H1 (cell line): ENCODE results near the gene AEBP1. TPM values are rescaled to one million over a fixed set of nuclear protein-coding genes. Genes with fewer than 3 reads are reported as not detected.

Source experiments
- CTCF ChIA-PET: fragments of 300-600 bp; sonication (Branson Sonifier 250); formaldehyde crosslinking; loops from one replicate; lab custom pipeline; 2021; ENCODE audit not compliant: partially characterized antibody; lab: Charles Lee
- POLR2A ChIA-PET: fragments of 300-600 bp; sonication (Branson Sonifier 250); formaldehyde crosslinking; loops from one replicate; lab custom pipeline; 2021; ENCODE audit warnings: inconsistent platforms; ENCODE audit not compliant: partially characterized antibody; lab: Charles Lee
- DNase-seq, 2 experiments: peaks; one replicate each; pipeline versions ENCODE4 v3.0.0 to v3.0.0-alpha.2; 2010 to 2022; ENCODE audit warnings: low spot score in 2 of 2, low read depth in 1 of 2, mixed read lengths in 1 of 2
- FAIRE-seq: peaks from 2 replicates; lab custom pipeline; 2011; peaks lifted over from hg19 to GRCh38; lab: Jason Lieb, UNC
- H2AFZ ChIP-seq: 2 replicates; pipeline ENCODE4 v1.8.1; 2012; ENCODE audit warnings: low read length, inconsistent platforms
- H2AK5ac ChIP-seq: 2 replicates; pipeline ENCODE4 v1.6.1; 2013; ENCODE audit warnings: low read depth, low read length
- H2BK120ac ChIP-seq: replicated peaks from 2 replicates; pipeline ENCODE3; 2013; ENCODE audit warnings: low read depth, low read length, inconsistent platforms
- H2BK12ac ChIP-seq: 2 replicates; pipeline ENCODE4 v1.6.1; 2013; ENCODE audit warnings: low read depth, low read length
- H2BK15ac ChIP-seq: 2 replicates; pipeline ENCODE4 v1.6.1; 2013; ENCODE audit warnings: low read length
- H2BK20ac ChIP-seq: 2 replicates; pipeline ENCODE4 v1.6.1; 2013; ENCODE audit warnings: low read length
- H2BK5ac ChIP-seq: 2 replicates; pipeline ENCODE4 v1.6.1; 2013; ENCODE audit warnings: low read depth, low read length
- H3K14ac ChIP-seq: 2 replicates; pipeline ENCODE4 v1.6.1; 2013; ENCODE audit warnings: inconsistent platforms; ENCODE audit not compliant: insufficient read length
- H3K18ac ChIP-seq: 2 replicates; pipeline ENCODE4 v1.6.1; 2013; ENCODE audit warnings: low read length; ENCODE audit errors: extremely low read depth
- H3K23ac ChIP-seq: 2 replicates; pipeline ENCODE4 v1.6.1; 2013; ENCODE audit warnings: inconsistent platforms; ENCODE audit not compliant: insufficient read length
- H3K23me2 ChIP-seq: 2 replicates; pipeline ENCODE4 v1.6.1; 2013; ENCODE audit warnings: low read depth, low read length
- H3K27ac ChIP-seq: 2 replicates; pipeline ENCODE4 v1.6.1; 2011; ENCODE audit warnings: low read depth, low read length, inconsistent platforms
- H3K27me3 ChIP-seq, 4 experiments: replicated peaks in 1 of 4; 1 replicate in 1 of 4; 2 replicates in 3 of 4; pipeline versions ENCODE4 v1.6.1 to v1.8.1; 2011 to 2013; ENCODE audit warnings: low read length in 3 of 4, mild to moderate bottlenecking in 3 of 4, inconsistent platforms in 2 of 4, mixed read lengths in 2 of 4, moderate library complexity in 1 of 4; ENCODE audit not compliant: control insufficient read depth in 3 of 4, insufficient read depth in 3 of 4; ENCODE audit errors: extremely low read depth in 1 of 4
- H3K36me3 ChIP-seq, 4 experiments: 2 replicates each; pipeline versions ENCODE4 v1.6.1 to v1.8.1; 2011 to 2013; ENCODE audit warnings: mild to moderate bottlenecking in 4 of 4, low read length in 3 of 4, moderate library complexity in 2 of 4, control low read depth in 1 of 4, inconsistent platforms in 1 of 4; ENCODE audit not compliant: insufficient read depth in 4 of 4, control insufficient read depth in 2 of 4
- H3K4ac ChIP-seq: replicated peaks from 2 replicates; pipeline ENCODE3; 2013; ENCODE audit warnings: low read length, low read depth, mixed read lengths, inconsistent platforms; ENCODE audit not compliant: insufficient read length
- H3K4me1 ChIP-seq, 4 experiments: replicated peaks in 1 of 4; 1 replicate in 1 of 4; 2 replicates in 3 of 4; pipeline versions ENCODE4 v1.6.1 to v1.8.1; 2011 to 2013; ENCODE audit warnings: low read length in 3 of 4, inconsistent platforms in 2 of 4, mixed read lengths in 1 of 4; ENCODE audit not compliant: insufficient read depth in 4 of 4, control insufficient read depth in 3 of 4
- H3K4me2 ChIP-seq, 2 experiments: 2 replicates each; pipeline versions ENCODE4 v1.6.1 to v1.8.1; 2011 to 2013; ENCODE audit warnings: low read depth in 2 of 2, low read length in 2 of 2, control low read depth in 1 of 2, inconsistent platforms in 1 of 2, mild to moderate bottlenecking in 1 of 2; ENCODE audit not compliant: insufficient read depth in 1 of 2
- H3K4me3 ChIP-seq, 4 experiments: fragments of 200-600, 300-600 bp in 1 of 4; sonication (generic), shearing (Covaris generic), sonication (Bioruptor Twin) in 1 of 4; 2 replicates each; pipeline versions ENCODE4 v1.5.1 to v1.8.1; 2011 to 2016; ENCODE audit warnings: low read length in 4 of 4, low read depth in 3 of 4, control low read depth in 2 of 4, inconsistent platforms in 2 of 4, mild to moderate bottlenecking in 2 of 4, mixed read lengths in 1 of 4, moderate library complexity in 1 of 4; ENCODE audit not compliant: insufficient read depth in 2 of 4; ENCODE audit errors: extremely low read depth in 1 of 4
- H3K56ac ChIP-seq: replicated peaks from 2 replicates; pipeline ENCODE3; 2013; ENCODE audit warnings: low read depth, mild to moderate bottlenecking, mixed read lengths, low read length, inconsistent platforms; ENCODE audit not compliant: insufficient read length
- H3K79me1 ChIP-seq: 2 replicates; pipeline ENCODE4 v1.6.1; 2013; ENCODE audit warnings: low read depth, low read length, control low read depth
- H3K79me2 ChIP-seq, 2 experiments: 2 replicates each; pipeline versions ENCODE4 v1.6.1 to v1.8.1; 2012 to 2013; ENCODE audit warnings: low read length in 2 of 2, mild to moderate bottlenecking in 2 of 2, inconsistent platforms in 1 of 2; ENCODE audit not compliant: insufficient read depth in 2 of 2, control insufficient read depth in 1 of 2
- H3K9ac ChIP-seq, 4 experiments: replicated peaks in 1 of 4; 1 replicate in 1 of 4; 2 replicates in 3 of 4; pipeline versions ENCODE4 v1.6.1 to v1.8.1; 2011 to 2013; ENCODE audit warnings: low read depth in 3 of 4, low read length in 3 of 4, control low read depth in 2 of 4, mild to moderate bottlenecking in 2 of 4, moderate library complexity in 2 of 4, inconsistent platforms in 1 of 4; ENCODE audit errors: extremely low read depth in 1 of 4
- H3K9me3 ChIP-seq, 2 experiments: 2 replicates each; pipeline versions ENCODE4 v1.6.1 to v1.8.1; 2012 to 2013; ENCODE audit warnings: mild to moderate bottlenecking in 2 of 2, moderate library complexity in 2 of 2, control low read depth in 1 of 2, inconsistent platforms in 1 of 2, low read depth in 1 of 2, low read length in 1 of 2, mixed read lengths in 1 of 2; ENCODE audit not compliant: insufficient read depth in 2 of 2
- H4K20me1 ChIP-seq, 2 experiments: replicated peaks in 1 of 2; 2 replicates each; pipeline versions ENCODE3 to v1.8.1; 2011 to 2013; ENCODE audit warnings: inconsistent platforms in 2 of 2, low read length in 2 of 2, mild to moderate bottlenecking in 1 of 2; ENCODE audit not compliant: insufficient read depth in 2 of 2, control insufficient read depth in 1 of 2
- H4K5ac ChIP-seq: 2 replicates; pipeline ENCODE4 v1.6.1; 2013; ENCODE audit warnings: low read length, low read depth, mixed read lengths, inconsistent platforms; ENCODE audit not compliant: insufficient read length
- H4K8ac ChIP-seq: 2 replicates; pipeline ENCODE4 v1.8.0; 2013; ENCODE audit warnings: mild to moderate bottlenecking, moderate library complexity, low read length, inconsistent platforms; ENCODE audit not compliant: insufficient read depth; ENCODE audit errors: extremely low read depth
- H4K91ac ChIP-seq: replicated peaks from 2 replicates; pipeline ENCODE3; 2013; ENCODE audit warnings: low read length, mixed read lengths, inconsistent platforms; ENCODE audit not compliant: insufficient read length
- CEBPB ChIP-seq: IDR thresholded peaks from 2 replicates; pipeline ENCODE4 v1.6.1; 2012; ENCODE audit warnings: low read depth, low read length
- FOSL1 ChIP-seq: IDR thresholded peaks from 2 replicates; pipeline ENCODE4 v1.6.1; 2011; ENCODE audit warnings: mild to moderate bottlenecking, low read depth, low read length, moderate library complexity; ENCODE audit not compliant: insufficient read depth
- RXRA ChIP-seq: IDR thresholded peaks from 2 replicates; pipeline ENCODE4 v1.6.1; 2011; ENCODE audit warnings: low read depth, mild to moderate bottlenecking, low read length, moderate library complexity; ENCODE audit not compliant: insufficient read depth
- WGBS, 2 experiments: shearing (Covaris generic) in 1 of 2; methylation state at CpG; one replicate each; pipeline versions ENCODE4 v1.1.6 to v1.1.7; 2013 to 2015; ENCODE audit warnings: low lambda C conversion rate in 2 of 2, mixed read lengths in 2 of 2, inconsistent platforms in 1 of 2, low coverage in 1 of 2, missing lambda C conversion rate in 1 of 2; ENCODE audit not compliant: insufficient replicate concordance in 2 of 2, insufficient coverage in 1 of 2, insufficient read length in 1 of 2; ENCODE audit errors: extremely low coverage in 1 of 2, missing lambda C conversion rate in 1 of 2; 5-methylcytosine and 5-hydroxymethylcytosine counted together
- polyA plus RNA-seq, 7 experiments: library from polyadenylated mRNA; depleted of rRNA in 3 of 7; stranded (reverse) in 5 of 7; unstranded in 2 of 7; fragments of >200 nt in 5 of 7; fragments of 200-250 nt in 2 of 7; gene quantifications; 1 replicate in 5 of 7; 2 replicates in 1 of 7; 4 replicates in 1 of 7; pipeline versions ENCODE4 v1.2.1 to v1.2.3, GENCODE V29; 2011 to 2013; ENCODE audit warnings: missing spikeins in 2 of 7, mixed read lengths in 2 of 7
- total RNA-seq: library from RNA; stranded (reverse); fragmentation: NEBNext Ultra II Directional; extraction: Animal tissue kit (Norgen Biotek cat#: 25700); gene quantifications from 2 replicates; pipeline ENCODE4 v1.2.1, GENCODE V29; 2021

AEBP1 gene
- total and polyA plus RNA-seq, 2 of the 8 experiments (the other 6 are each of a cell fraction or from before 2014, with no cell fraction given), result 10.4 to 41.2 TPM

DNA sequence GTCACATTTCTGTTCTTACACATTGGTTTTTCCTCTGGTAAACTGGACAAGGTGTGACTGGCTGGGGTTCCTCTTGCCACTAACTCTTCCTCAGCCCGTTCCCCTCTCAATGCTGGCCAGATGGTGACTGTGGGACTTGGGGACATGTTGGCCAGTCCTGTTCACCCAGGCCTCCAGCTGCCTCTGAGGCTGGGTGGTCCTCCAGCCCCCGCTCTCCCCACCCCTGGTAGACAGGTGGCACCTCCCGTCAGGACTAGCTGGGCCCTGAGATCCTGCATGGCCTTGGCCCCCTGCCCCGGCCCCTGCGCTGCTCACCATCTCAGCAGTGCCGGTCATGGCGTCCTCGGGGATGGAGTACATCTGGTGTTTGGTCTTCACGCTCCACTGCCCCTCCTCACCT is 47.8 kb downstream of the AEBP1 start:
- Histone ChIP-seq H2AFZ (no peak overlapping the region), H3K36me3 (no peaks in the 10 kb centered on the region), H2BK120ac (no peak overlapping the region), H3K27me3 (no peaks in the 10 kb centered on the region; a peak in 3 of 7 replicates), H3K18ac (no peak overlapping the region), H4K5ac (no peak overlapping the region), H2BK12ac (no peak overlapping the region), H3K4me1 (peaks cover 0 to 4% (median 1%) of the 10 kb centered on the region in 4 experiments; a peak in 2 of 7 replicates), H3K79me2 (no peaks in the 10 kb centered on the region), H3K79me1 (no peaks in the 10 kb centered on the region), H2BK5ac (no peak overlapping the region), H3K4ac (no peak overlapping the region), H3K9me3 (no peaks in the 10 kb centered on the region), H3K27ac (no peak overlapping the region), H3K4me3 (no peak overlapping the region), H3K4me2 (no peak overlapping the region), H2AK5ac (no peak overlapping the region), H4K8ac (no peak overlapping the region; the same call in 1 of the 2 replicates), H3K9ac (no peak overlapping the region), H3K56ac (no peak overlapping the region), H4K20me1 (no peaks in the 10 kb centered on the region), H3K14ac (no peak overlapping the region), H3K23ac (no peak overlapping the region), H2BK15ac (no peak overlapping the region), H4K91ac (no peak overlapping the region), H2BK20ac (no peak overlapping the region), H3K23me2 (no peaks in the 10 kb centered on the region)
- POLR2A ChIA-PET, result interaction anchor here (1.8 kb wide), 1 partner anchor 29 kb away, joined by 5 read pairs; the partner anchor contains the start of gene POLD2
- no peak for FAIRE-seq
- WGBS, 2 experiments, result 93% methylated on average over 9 of the region's 9 CpGs; no CpG with 5 or more reads in 1 of the 2 experiments
- CTCF ChIA-PET, result interaction anchor here (2.7 to 6.1 kb wide), 2 partner anchors 43 to 62 kb away, joined by 7 to 46 read pairs; no protein-coding TSS in a partner anchor
- DNase-seq, result no peak
- TF ChIP-seq RXRA (no peak), FOSL1 (no peak), CEBPB (no peak)
